Tibial nerve (tissue), 4 donors: Measurements from ENCODE around the gene MCF2L2.

Source experiments
- EP300 ChIP-seq, 2 donors: sonication (generic); formaldehyde crosslinking; IDR thresholded peaks; one replicate each; pipeline ENCODE4 v1.6.1; 2017; ENCODE audit warnings: antibody characterized with exemption in 2 of 2, mild to moderate bottlenecking in 1 of 2
- POLR2A ChIP-seq, 2 donors: fragments of 450-650 bp; IDR thresholded peaks; one replicate each; pipeline ENCODE4 v1.6.1; 2017; ENCODE audit warnings: antibody characterized with exemption in 2 of 2, mild to moderate bottlenecking in 2 of 2, moderate library complexity in 2 of 2
- TF ChIP-seq, protein P1 (sequence below), 5 experiments: fragments of 200-600 bp in 3 of 5; fragments of 450-650 bp in 2 of 5; sonication (generic) in 3 of 5; IDR thresholded peaks; one replicate each; pipeline ENCODE4 v1.5.1; 2016 to 2019; ENCODE audit warnings: antibody characterized with exemption in 5 of 5, mild to moderate bottlenecking in 3 of 5, moderate library complexity in 2 of 5

- TF ChIP-seq, protein P1, sequence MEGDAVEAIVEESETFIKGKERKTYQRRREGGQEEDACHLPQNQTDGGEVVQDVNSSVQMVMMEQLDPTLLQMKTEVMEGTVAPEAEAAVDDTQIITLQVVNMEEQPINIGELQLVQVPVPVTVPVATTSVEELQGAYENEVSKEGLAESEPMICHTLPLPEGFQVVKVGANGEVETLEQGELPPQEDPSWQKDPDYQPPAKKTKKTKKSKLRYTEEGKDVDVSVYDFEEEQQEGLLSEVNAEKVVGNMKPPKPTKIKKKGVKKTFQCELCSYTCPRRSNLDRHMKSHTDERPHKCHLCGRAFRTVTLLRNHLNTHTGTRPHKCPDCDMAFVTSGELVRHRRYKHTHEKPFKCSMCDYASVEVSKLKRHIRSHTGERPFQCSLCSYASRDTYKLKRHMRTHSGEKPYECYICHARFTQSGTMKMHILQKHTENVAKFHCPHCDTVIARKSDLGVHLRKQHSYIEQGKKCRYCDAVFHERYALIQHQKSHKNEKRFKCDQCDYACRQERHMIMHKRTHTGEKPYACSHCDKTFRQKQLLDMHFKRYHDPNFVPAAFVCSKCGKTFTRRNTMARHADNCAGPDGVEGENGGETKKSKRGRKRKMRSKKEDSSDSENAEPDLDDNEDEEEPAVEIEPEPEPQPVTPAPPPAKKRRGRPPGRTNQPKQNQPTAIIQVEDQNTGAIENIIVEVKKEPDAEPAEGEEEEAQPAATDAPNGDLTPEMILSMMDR (IDR thresholded peaks at IDR 0.05): no peak
- TF ChIP-seq POLR2A (IDR thresholded peaks at IDR 0.05) (no peak), EP300 (IDR thresholded peaks at IDR 0.05) (no peak)
Observed at GRCh38 chr3:183309276-183309675, 119.1 kb downstream of the MCF2L2 start.
